ENCODE results near the gene CLDN7.
A peak's percentile ranks its signal among the peaks of the same experiment; 100 is the strongest.

CLDN7 gene

GRCh38 chr17:7304179-7304578 lies 41.9 kb upstream of the CLDN7 start:
- no peak for TF ChIP-seq CTCF (IDR thresholded peaks at IDR 0.05)
- TF ChIP-seq ZFX (IDR thresholded peaks at IDR 0.05; ENCODE audit: borderline replicate concordance) = no peak
- H3K27ac ChIP-seq = no peak overlapping the region

GRCh38 chr17:7296189-7296861 lies 34.0 kb upstream of the CLDN7 start:
- peak overlapping the region; percentile 100 for H3K27ac ChIP-seq
- peak; percentile 98 for TF ChIP-seq CTCF (IDR thresholded peaks at IDR 0.05)
- TF ChIP-seq ZFX (IDR thresholded peaks at IDR 0.05; ENCODE audit: borderline replicate concordance) = no peak

- TF ChIP-seq CTCF (IDR thresholded peaks at IDR 0.05) = peak; percentile 74
- TF ChIP-seq ZFX (IDR thresholded peaks at IDR 0.05; ENCODE audit: borderline replicate concordance) = no peak
- peak overlapping the region; percentile 100 for H3K27ac ChIP-seq
These were observed 33.2 kb upstream of the CLDN7 start for GRCh38 chr17:7295230-7296180.

- H3K27ac ChIP-seq = peak within 1 kb of the TSS; percentile 100
- TF ChIP-seq ZFX (IDR thresholded peaks at IDR 0.05; ENCODE audit: borderline replicate concordance) (no peak), CTCF (IDR thresholded peaks at IDR 0.05) (no peak)
These were observed 32.4 kb upstream of the CLDN7 start, which contains the start of gene YBX2 for GRCh38 chr17:7294614-7295153. Gene YBX2 (minus strand): TSS chr17:7294639. CDS start chr17:7294500, 139 bp downstream.

- peak overlapping the region; percentile 100 for H3K27ac ChIP-seq
- TF ChIP-seq ZFX (IDR thresholded peaks at IDR 0.05; ENCODE audit: borderline replicate concordance) (no peak), CTCF (IDR thresholded peaks at IDR 0.05) (no peak)
These were observed 31.7 kb upstream of the CLDN7 start for GRCh38 chr17:7293816-7294613.

- H3K27ac ChIP-seq = peak overlapping the region; percentile 100; the same call in 1 of the 2 replicates
- no peak for TF ChIP-seq CTCF (IDR thresholded peaks at IDR 0.05)
- TF ChIP-seq ZFX (IDR thresholded peaks at IDR 0.05; ENCODE audit: borderline replicate concordance) = no peak
These were observed 30.9 kb upstream of the CLDN7 start for GRCh38 chr17:7293159-7293558.

Measured in 22Rv1 (cell line).